Transverse colon (tissue), 4 donors: ENCODE measurements around the gene DDX4. TPM values are rescaled to one million over a fixed set of nuclear protein-coding genes. Genes with fewer than 3 reads are reported as not detected.

Source experiments
- DNase-seq: peaks from one replicate; pipeline ENCODE4 v3.0.0-alpha.2; 2019
- H3K27ac ChIP-seq, 4 donors: fragments of 200-600 bp; sonication (generic); 2 replicates each; pipeline ENCODE4 v1.5.1; 2016 to 2018; ENCODE audit warnings: inconsistent platforms in 4 of 4
- H3K27me3 ChIP-seq: fragments of 200-600 bp; sonication (generic); 2 replicates; pipeline ENCODE4 v1.5.1; 2017; ENCODE audit warnings: inconsistent platforms
- H3K36me3 ChIP-seq, 4 donors: fragments of 200-600 bp; sonication (generic); 2 replicates each; pipeline ENCODE4 v1.5.1; 2017 to 2019; ENCODE audit warnings: inconsistent platforms in 4 of 4
- H3K4me1 ChIP-seq, 4 donors: fragments of 200-600 bp; sonication (generic); 2 replicates each; pipeline ENCODE4 v1.5.1; 2017 to 2020; ENCODE audit warnings: inconsistent platforms in 4 of 4
- H3K4me3 ChIP-seq, 4 donors: fragments of 200-600 bp; sonication (generic); 1 replicate in 1 of 4; 2 replicates in 3 of 4; pipeline versions ENCODE4 v1.5.1 to v1.6.1; 2017 to 2019; ENCODE audit warnings: inconsistent platforms in 4 of 4
- H3K9me3 ChIP-seq, 2 donors: fragments of 200-600 bp; sonication (generic); 2 replicates each; pipeline ENCODE4 v1.5.1; 2017 to 2019; ENCODE audit warnings: inconsistent platforms in 2 of 2
- EP300 ChIP-seq: sonication (generic); formaldehyde crosslinking; IDR thresholded peaks from one replicate; pipeline ENCODE4 v1.6.1; 2017; ENCODE audit warnings: antibody characterized with exemption, low read depth
- POLR2A ChIP-seq: fragments of 450-650 bp; IDR thresholded peaks from one replicate; pipeline ENCODE4 v1.6.1; 2016; ENCODE audit warnings: antibody characterized with exemption, mild to moderate bottlenecking, moderate library complexity
- POLR2AphosphoS5 ChIP-seq, 3 donors: sonication (generic); formaldehyde crosslinking; IDR thresholded peaks; one replicate each; pipeline ENCODE4 v1.6.1; 2016; ENCODE audit warnings: antibody characterized with exemption in 3 of 3
- WGBS, 2 donors: methylation state at CpG; one replicate each; pipeline ENCODE4 v1.1.5; 2018; ENCODE audit warnings: low coverage in 1 of 2; 5-methylcytosine and 5-hydroxymethylcytosine counted together
- in situ Hi-C, 4 donors: fragments of 200-750 bp; cut with MboI; loops; one replicate each; pipeline versions ENCODE4 v1.15.0 to v1.15.1; 2017; ENCODE audit warnings: low sequenced_read_pairs in 3 of 4, low pct_ligation_motif_present in 1 of 4, low pct_unique_long_range_greater_than_20kb in 1 of 4
- intact Hi-C: fragments of 100-400 bp; cut with DNase I; formaldehyde crosslinking; loops from one replicate; pipeline ENCODE4 v1.15.1; 2023; ENCODE audit warnings: low total_unique reads
- total RNA-seq, 4 donors: library from RNA; depleted of rRNA; stranded (reverse); fragments of >200 nt; gene quantifications; one replicate each; pipeline ENCODE4 v1.1.0, GENCODE V29; 2016
- TF ChIP-seq, protein P1 (sequence below), 5 experiments: fragments of 200-600 bp in 3 of 5; fragments of 450-650 bp in 2 of 5; sonication (generic) in 3 of 5; IDR thresholded peaks; 1 replicate in 2 of 5; 2 replicates in 3 of 5; pipeline ENCODE4 v1.5.1; 2016 to 2017; ENCODE audit warnings: antibody characterized with exemption in 5 of 5, inconsistent platforms in 3 of 5, mild to moderate bottlenecking in 2 of 5, moderate library complexity in 1 of 5

Gene DDX4
- total RNA-seq, 4 donors from 2014 or later = not detected

DNA sequence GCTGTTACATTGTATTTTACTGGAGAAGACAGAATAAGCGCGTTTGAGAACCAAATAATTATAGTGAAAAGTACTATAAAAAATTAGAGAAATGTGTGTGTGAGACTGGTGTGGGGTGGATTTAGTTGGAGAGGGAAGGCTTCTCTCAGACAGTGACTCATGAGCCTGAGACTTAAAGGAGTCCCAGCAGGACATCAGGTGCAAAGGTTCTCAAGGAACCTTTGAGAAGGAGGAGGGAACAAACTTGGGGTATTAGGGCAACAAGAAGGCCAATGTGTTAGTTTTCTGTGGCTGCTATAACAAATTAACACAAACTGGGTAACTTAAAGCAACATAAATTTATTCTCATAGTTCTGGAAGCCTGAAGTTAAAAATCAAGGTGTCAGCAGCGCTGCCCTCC is 4.9 kb downstream of the DDX4 start:
- Histone ChIP-seq H3K27ac (no peak overlapping the region), H3K4me3 (no peak overlapping the region), H3K27me3 (no peaks in the 10 kb centered on the region), H3K36me3 (no peaks in the 10 kb centered on the region), H3K9me3 (no peaks in the 10 kb centered on the region), H3K4me1 (no peaks in the 10 kb centered on the region)
- TF ChIP-seq EP300 = no peak
- TF ChIP-seq POLR2AphosphoS5 (IDR thresholded peaks at IDR 0.05) = no peak
- TF ChIP-seq POLR2A = no peak
- TF ChIP-seq, protein P1, sequence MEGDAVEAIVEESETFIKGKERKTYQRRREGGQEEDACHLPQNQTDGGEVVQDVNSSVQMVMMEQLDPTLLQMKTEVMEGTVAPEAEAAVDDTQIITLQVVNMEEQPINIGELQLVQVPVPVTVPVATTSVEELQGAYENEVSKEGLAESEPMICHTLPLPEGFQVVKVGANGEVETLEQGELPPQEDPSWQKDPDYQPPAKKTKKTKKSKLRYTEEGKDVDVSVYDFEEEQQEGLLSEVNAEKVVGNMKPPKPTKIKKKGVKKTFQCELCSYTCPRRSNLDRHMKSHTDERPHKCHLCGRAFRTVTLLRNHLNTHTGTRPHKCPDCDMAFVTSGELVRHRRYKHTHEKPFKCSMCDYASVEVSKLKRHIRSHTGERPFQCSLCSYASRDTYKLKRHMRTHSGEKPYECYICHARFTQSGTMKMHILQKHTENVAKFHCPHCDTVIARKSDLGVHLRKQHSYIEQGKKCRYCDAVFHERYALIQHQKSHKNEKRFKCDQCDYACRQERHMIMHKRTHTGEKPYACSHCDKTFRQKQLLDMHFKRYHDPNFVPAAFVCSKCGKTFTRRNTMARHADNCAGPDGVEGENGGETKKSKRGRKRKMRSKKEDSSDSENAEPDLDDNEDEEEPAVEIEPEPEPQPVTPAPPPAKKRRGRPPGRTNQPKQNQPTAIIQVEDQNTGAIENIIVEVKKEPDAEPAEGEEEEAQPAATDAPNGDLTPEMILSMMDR (IDR thresholded peaks at IDR 0.05) = no peak
- no peak for DNase-seq
- intact Hi-C loops = no loop called here
- in situ Hi-C loops = no loop called here
- WGBS, 2 donors = 95 to 100% methylated on average over 3 of the region's 3 CpGs

GRCh38 chr5:55747778-55748318 is 10.0 kb downstream of the DDX4 start:
- in situ Hi-C loops = no loop called here
- WGBS, 2 donors = 60% methylated on average over 2 of the region's 2 CpGs

GRCh38 chr5:55749387-55749786 is 11.5 kb downstream of the DDX4 start:
- intact Hi-C loops (no loop called here), in situ Hi-C loops (no loop called here)
- no peak for DNase-seq
- WGBS, 2 donors = 88% methylated on average over 2 of the region's 2 CpGs; no CpG with 5 or more reads in 1 of the 2 donors
- Histone ChIP-seq H3K36me3 (no peaks in the 10 kb centered on the region), H3K4me1 (no peaks in the 10 kb centered on the region), H3K27me3 (no peaks in the 10 kb centered on the region), H3K9me3 (no peaks in the 10 kb centered on the region), H3K4me3 (no peak overlapping the region), H3K27ac (no peak overlapping the region)
- TF ChIP-seq, protein P1 (IDR thresholded peaks at IDR 0.05) = no peak
- TF ChIP-seq POLR2A (no peak), EP300 (no peak), POLR2AphosphoS5 (IDR thresholded peaks at IDR 0.05) (no peak)

More at GRCh38 chr5:55747778-55748318, 10.0 kb downstream of the DDX4 start:
- no peak overlapping the region for H3K4me3 ChIP-seq
- H3K9me3 ChIP-seq = no peaks in the 10 kb centered on the region
- TF ChIP-seq POLR2A = no peak
- TF ChIP-seq POLR2AphosphoS5 (IDR thresholded peaks at IDR 0.05) = no peak
- TF ChIP-seq EP300 = no peak
- TF ChIP-seq, protein P1 (IDR thresholded peaks at IDR 0.05) = no peak
- H3K27ac ChIP-seq = no peak overlapping the region
- no peaks in the 10 kb centered on the region for H3K4me1 ChIP-seq
- no peak for DNase-seq
- H3K36me3 ChIP-seq = no peaks in the 10 kb centered on the region
- H3K27me3 ChIP-seq = no peaks in the 10 kb centered on the region
- intact Hi-C loops = no loop called here

DNA sequence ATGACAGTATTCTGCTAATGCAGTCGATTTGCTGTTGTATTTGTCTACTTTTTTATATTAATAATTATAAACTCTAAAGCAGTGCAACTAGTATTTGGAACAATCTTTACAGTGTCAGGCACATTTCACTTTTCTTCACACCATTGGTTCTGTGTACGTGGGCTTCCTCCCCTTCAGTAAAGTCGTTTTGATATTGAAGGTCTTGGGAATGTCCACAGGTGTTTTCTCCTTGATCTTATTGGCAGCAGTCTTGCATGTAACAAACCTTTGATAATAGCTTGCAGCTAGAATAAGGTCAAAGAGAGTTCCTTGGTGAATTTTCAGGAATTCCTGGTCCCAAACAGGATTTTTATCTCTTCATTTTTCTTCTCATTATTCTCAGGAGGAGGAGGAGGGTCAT is 12.2 kb downstream of the DDX4 start:
- Histone ChIP-seq H3K4me1 (no peaks in the 10 kb centered on the region), H3K36me3 (no peaks in the 10 kb centered on the region), H3K27ac (no peak overlapping the region), H3K9me3 (no peaks in the 10 kb centered on the region), H3K27me3 (no peaks in the 10 kb centered on the region), H3K4me3 (no peak overlapping the region)
- in situ Hi-C loops = no loop called here
- TF ChIP-seq EP300 (no peak), POLR2AphosphoS5 (IDR thresholded peaks at IDR 0.05) (no peak), POLR2A (no peak)
- TF ChIP-seq, protein P1 (IDR thresholded peaks at IDR 0.05) = no peak
- intact Hi-C loops = no loop called here
- DNase-seq = no peak
- 56 to 75% methylated on average over 2 to 3 of the region's 3 CpGs for WGBS, 2 donors
